ENCODE results near the gene GADL1. TPM values are rescaled to one million over a fixed set of nuclear protein-coding genes. Genes with fewer than 3 reads are reported as not detected.
A peak's percentile ranks its signal among the peaks of the same experiment; 100 is the strongest.

The GADL1 gene
- total RNA-seq, 1 donor from 2014 or later: not detected

- intact Hi-C loops (cut with DNase I): no loop called here
- TF ChIP-seq, protein P1, sequence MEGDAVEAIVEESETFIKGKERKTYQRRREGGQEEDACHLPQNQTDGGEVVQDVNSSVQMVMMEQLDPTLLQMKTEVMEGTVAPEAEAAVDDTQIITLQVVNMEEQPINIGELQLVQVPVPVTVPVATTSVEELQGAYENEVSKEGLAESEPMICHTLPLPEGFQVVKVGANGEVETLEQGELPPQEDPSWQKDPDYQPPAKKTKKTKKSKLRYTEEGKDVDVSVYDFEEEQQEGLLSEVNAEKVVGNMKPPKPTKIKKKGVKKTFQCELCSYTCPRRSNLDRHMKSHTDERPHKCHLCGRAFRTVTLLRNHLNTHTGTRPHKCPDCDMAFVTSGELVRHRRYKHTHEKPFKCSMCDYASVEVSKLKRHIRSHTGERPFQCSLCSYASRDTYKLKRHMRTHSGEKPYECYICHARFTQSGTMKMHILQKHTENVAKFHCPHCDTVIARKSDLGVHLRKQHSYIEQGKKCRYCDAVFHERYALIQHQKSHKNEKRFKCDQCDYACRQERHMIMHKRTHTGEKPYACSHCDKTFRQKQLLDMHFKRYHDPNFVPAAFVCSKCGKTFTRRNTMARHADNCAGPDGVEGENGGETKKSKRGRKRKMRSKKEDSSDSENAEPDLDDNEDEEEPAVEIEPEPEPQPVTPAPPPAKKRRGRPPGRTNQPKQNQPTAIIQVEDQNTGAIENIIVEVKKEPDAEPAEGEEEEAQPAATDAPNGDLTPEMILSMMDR (IDR thresholded peaks at IDR 0.05): no peak
- Histone ChIP-seq H3K4me3 (no peak overlapping the region), H3K27me3 (no peaks in the 10 kb centered on the region), H3K36me3 (peaks cover 91% of the 10 kb centered on the region), H3K4me1 (peaks cover 58% of the 10 kb centered on the region), H3K9me3 (no peaks in the 10 kb centered on the region), H3K27ac (peak overlapping the region; percentile 58)
- DNase-seq: no peak
- ATAC-seq: no peak
Measured at GRCh38 chr3:30676424-30677346, 217.8 kb downstream of the GADL1 start.
